Transverse colon (tissue), 4 donors: Measurements from ENCODE around the gene FOSL2. TPM values are rescaled to one million over a fixed set of nuclear protein-coding genes. Genes with fewer than 3 reads are reported as not detected.
A peak's percentile ranks its signal among the peaks of the same experiment; 100 is the strongest.

ENCODE experiments used
- DNase-seq: peaks from one replicate; pipeline ENCODE4 v3.0.0-alpha.2; 2019
- H3K27ac ChIP-seq, 4 donors: fragments of 200-600 bp; sonication (generic); 2 replicates each; pipeline ENCODE4 v1.5.1; 2016 to 2018; ENCODE audit warnings: inconsistent platforms in 4 of 4
- H3K27me3 ChIP-seq: fragments of 200-600 bp; sonication (generic); 2 replicates; pipeline ENCODE4 v1.5.1; 2017; ENCODE audit warnings: inconsistent platforms
- H3K36me3 ChIP-seq, 4 donors: fragments of 200-600 bp; sonication (generic); 2 replicates each; pipeline ENCODE4 v1.5.1; 2017 to 2019; ENCODE audit warnings: inconsistent platforms in 4 of 4
- H3K4me1 ChIP-seq, 4 donors: fragments of 200-600 bp; sonication (generic); 2 replicates each; pipeline ENCODE4 v1.5.1; 2017 to 2020; ENCODE audit warnings: inconsistent platforms in 4 of 4
- H3K4me3 ChIP-seq, 4 donors: fragments of 200-600 bp; sonication (generic); 1 replicate in 1 of 4; 2 replicates in 3 of 4; pipeline versions ENCODE4 v1.5.1 to v1.6.1; 2017 to 2019; ENCODE audit warnings: inconsistent platforms in 4 of 4
- H3K9me3 ChIP-seq, 2 donors: fragments of 200-600 bp; sonication (generic); 2 replicates each; pipeline ENCODE4 v1.5.1; 2017 to 2019; ENCODE audit warnings: inconsistent platforms in 2 of 2
- CTCF ChIP-seq, 5 experiments: fragments of 200-600 bp in 3 of 5; fragments of 450-650 bp in 2 of 5; sonication (generic) in 3 of 5; IDR thresholded peaks; 1 replicate in 2 of 5; 2 replicates in 3 of 5; pipeline ENCODE4 v1.5.1; 2016 to 2017; ENCODE audit warnings: antibody characterized with exemption in 5 of 5, inconsistent platforms in 3 of 5, mild to moderate bottlenecking in 2 of 5, moderate library complexity in 1 of 5
- EP300 ChIP-seq: sonication (generic); formaldehyde crosslinking; IDR thresholded peaks from one replicate; pipeline ENCODE4 v1.6.1; 2017; ENCODE audit warnings: antibody characterized with exemption, low read depth
- POLR2A ChIP-seq: fragments of 450-650 bp; IDR thresholded peaks from one replicate; pipeline ENCODE4 v1.6.1; 2016; ENCODE audit warnings: antibody characterized with exemption, mild to moderate bottlenecking, moderate library complexity
- POLR2AphosphoS5 ChIP-seq, 3 donors: sonication (generic); formaldehyde crosslinking; IDR thresholded peaks; one replicate each; pipeline ENCODE4 v1.6.1; 2016; ENCODE audit warnings: antibody characterized with exemption in 3 of 3
- WGBS, 2 donors: methylation state at CpG; one replicate each; pipeline ENCODE4 v1.1.5; 2018; ENCODE audit warnings: low coverage in 1 of 2; 5-methylcytosine and 5-hydroxymethylcytosine counted together
- in situ Hi-C, 4 donors: fragments of 200-750 bp; cut with MboI; loops; one replicate each; pipeline versions ENCODE4 v1.15.0 to v1.15.1; 2017; ENCODE audit warnings: low sequenced_read_pairs in 3 of 4, low pct_ligation_motif_present in 1 of 4, low pct_unique_long_range_greater_than_20kb in 1 of 4
- intact Hi-C: fragments of 100-400 bp; cut with DNase I; formaldehyde crosslinking; loops from one replicate; pipeline ENCODE4 v1.15.1; 2023; ENCODE audit warnings: low total_unique reads
- total RNA-seq, 4 donors: library from RNA; depleted of rRNA; stranded (reverse); fragments of >200 nt; gene quantifications; one replicate each; pipeline ENCODE4 v1.1.0, GENCODE V29; 2016

FOSL2 gene
- total RNA-seq, 4 donors from 2014 or later = 135 to 358 (median 233) TPM

- intact Hi-C loops (no loop called here), in situ Hi-C loops (no loop called here)
- Histone ChIP-seq H3K27me3 (no peaks in the 10 kb centered on the region), H3K27ac (peak overlapping the region; percentile 68 to 80 (median 76)), H3K4me3 (no peak overlapping the region), H3K9me3 (no peaks in the 10 kb centered on the region), H3K36me3 (no peaks in the 10 kb centered on the region), H3K4me1 (peaks cover 20 to 44% (median 33%) of the 10 kb centered on the region in 4 donors)
- no peak for TF ChIP-seq CTCF (IDR thresholded peaks at IDR 0.05)
- no peak for TF ChIP-seq EP300
- no peak for TF ChIP-seq POLR2A
- no peak for TF ChIP-seq POLR2AphosphoS5 (IDR thresholded peaks at IDR 0.05)
- DNase-seq = no peak
- WGBS, 2 donors = 90 to 100% methylated on average over 1 to 10 of the region's 10 CpGs
These were observed 37.6 kb upstream of the FOSL2 start for GRCh38 chr2:28354920-28355520.

- Histone ChIP-seq H3K36me3 (no peaks in the 10 kb centered on the region), H3K9me3 (no peaks in the 10 kb centered on the region), H3K4me1 (peaks cover 20 to 48% (median 36%) of the 10 kb centered on the region in 4 donors), H3K27me3 (no peaks in the 10 kb centered on the region), H3K27ac (peak overlapping the region; percentile 68 to 80 (median 76)), H3K4me3 (no peak overlapping the region)
- TF ChIP-seq POLR2A = no peak
- no peak for TF ChIP-seq CTCF (IDR thresholded peaks at IDR 0.05)
- no peak for TF ChIP-seq POLR2AphosphoS5 (IDR thresholded peaks at IDR 0.05)
- no peak for TF ChIP-seq EP300
- intact Hi-C loops = no loop called here
- no peak for DNase-seq
- 81% methylated on average over 6 of the region's 6 CpGs; no CpG with 5 or more reads in 1 of the 2 donors for WGBS, 2 donors
- in situ Hi-C loops = no loop called here
These were observed 37.0 kb upstream of the FOSL2 start for GRCh38 chr2:28355521-28356094.

- intact Hi-C loops = no loop called here
- H3K9me3 ChIP-seq = no peaks in the 10 kb centered on the region
- TF ChIP-seq EP300 (no peak), CTCF (IDR thresholded peaks at IDR 0.05) (no peak), POLR2AphosphoS5 (IDR thresholded peaks at IDR 0.05) (peak; percentile 53 to 71 (median 68)), POLR2A (peak; percentile 23)
- H3K27ac ChIP-seq = peak overlapping the region; percentile 68 to 80 (median 76)
- peaks cover 20 to 48% (median 36%) of the 10 kb centered on the region in 4 donors for H3K4me1 ChIP-seq
- no peaks in the 10 kb centered on the region for H3K27me3 ChIP-seq
- no peaks in the 10 kb centered on the region for H3K36me3 ChIP-seq
- in situ Hi-C loops = no loop called here
- 37% methylated on average over 14 of the region's 17 CpGs; no CpG with 5 or more reads in 1 of the 2 donors for WGBS, 2 donors
- peak; percentile 89 for DNase-seq
- H3K4me3 ChIP-seq = no peak overlapping the region
These were observed 36.4 kb upstream of the FOSL2 start for GRCh38 chr2:28356095-28356911.

GRCh38 chr2:28357055-28357454, 35.6 kb upstream of the FOSL2 start:
- Histone ChIP-seq H3K27me3 (no peaks in the 10 kb centered on the region), H3K4me1 (peaks cover 20 to 46% (median 32%) of the 10 kb centered on the region in 4 donors), H3K4me3 (no peak overlapping the region), H3K27ac (peak overlapping the region; percentile 68 to 80 (median 76)), H3K9me3 (no peaks in the 10 kb centered on the region), H3K36me3 (no peaks in the 10 kb centered on the region)
- WGBS, 2 donors = 98 to 100% methylated on average over 1 to 5 of the region's 5 CpGs
- no peak for DNase-seq
- in situ Hi-C loops (no loop called here), intact Hi-C loops (no loop called here)
- TF ChIP-seq POLR2A (no peak), EP300 (no peak), CTCF (IDR thresholded peaks at IDR 0.05) (no peak), POLR2AphosphoS5 (IDR thresholded peaks at IDR 0.05) (no peak)
